Measurements from ENCODE around the gene TBCD.
"Not testable (repeated sequence)": the region's sequence is repeated elsewhere in the genome, so short reads cannot be mapped to it uniquely, and the experiment has no call there.

Gene TBCD

DNA sequence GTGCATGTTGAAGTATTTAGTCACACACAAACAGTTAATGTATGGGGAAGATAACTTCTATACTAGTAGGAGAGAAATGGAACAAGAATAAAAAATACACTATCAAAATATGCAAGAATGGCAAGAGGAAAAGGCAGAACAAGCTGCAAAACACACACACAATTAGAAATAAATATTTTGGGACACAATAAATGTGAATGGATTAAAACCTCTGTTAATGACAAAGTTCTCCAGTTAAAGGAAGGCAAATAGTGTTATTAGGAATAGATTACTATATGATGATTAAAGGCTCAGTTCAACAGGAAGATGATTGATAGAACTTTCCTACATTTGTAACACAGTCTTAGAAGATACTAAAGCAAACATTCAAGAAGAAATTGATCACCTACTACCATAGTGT, 194.2 kb downstream of the TBCD start:
- H3K4me3 Mint-ChIP-seq: no peak overlapping the region
- H3K9me3 Mint-ChIP-seq: peaks cover 6 to 14% of the 10 kb centered on the region in 2 donors
- peaks cover 24% of the 10 kb centered on the region for H3K36me3 Mint-ChIP-seq (ENCODE audit: insufficient read depth)
- no peak for DNase-seq
- no peaks in the 10 kb centered on the region for H3K27me3 Mint-ChIP-seq
- H3K4me1 Mint-ChIP-seq (ENCODE audit: low read depth in 2 of 2): peaks cover 0 to 4% of the 10 kb centered on the region in 2 donors
- ATAC-seq (replicated peaks): no peak
- H3K27ac Mint-ChIP-seq: no peak overlapping the region

DNA sequence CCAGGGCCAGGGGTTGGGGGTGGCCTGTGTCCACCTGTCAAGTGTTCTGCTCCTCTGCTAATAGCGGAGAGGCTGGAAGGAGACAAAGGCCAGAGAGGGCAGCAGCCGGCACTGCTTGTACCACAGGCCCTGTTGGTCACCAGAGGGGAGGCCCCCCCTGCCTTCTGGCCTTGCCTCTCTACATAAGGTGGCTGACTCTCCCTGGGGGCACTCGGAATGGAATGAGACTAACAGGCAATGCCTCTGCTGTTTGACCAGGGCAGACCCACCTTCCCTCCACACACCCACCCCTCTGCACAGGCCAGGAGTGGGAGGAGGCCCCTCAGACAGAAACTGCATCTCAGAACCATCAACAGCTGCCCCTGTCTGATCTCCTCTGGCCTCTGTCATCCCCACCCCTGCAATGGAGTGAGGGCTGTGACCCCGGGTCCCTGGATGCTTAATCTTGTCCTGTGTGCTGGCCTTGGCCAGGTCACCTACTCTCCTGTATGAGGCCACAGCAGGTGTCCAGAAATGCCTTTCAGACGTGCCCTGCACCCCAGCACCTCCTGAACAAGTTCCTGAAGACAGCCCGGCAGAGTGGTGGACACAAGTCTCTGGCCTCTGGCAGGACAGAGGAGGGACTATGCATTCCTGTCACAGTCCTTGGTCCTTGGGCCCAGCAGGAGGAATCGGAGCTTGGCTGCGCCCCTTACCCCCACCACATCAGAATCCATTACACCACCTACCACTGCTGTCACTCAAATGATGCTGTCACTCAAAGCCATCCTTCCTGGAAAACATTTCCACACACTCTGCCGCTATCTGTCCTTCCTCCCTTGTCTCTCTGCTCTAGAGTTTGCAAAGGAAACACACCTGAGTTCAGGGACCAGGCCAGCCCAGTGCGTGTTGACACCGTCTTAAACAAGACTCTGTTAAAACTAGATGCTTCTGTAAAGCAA, 195.5 kb downstream of the TBCD start:
- peaks cover 6 to 14% of the 10 kb centered on the region in 2 donors for H3K9me3 Mint-ChIP-seq
- H3K4me1 Mint-ChIP-seq (ENCODE audit: low read depth in 2 of 2): peaks cover 0 to 4% of the 10 kb centered on the region in 2 donors
- H3K4me3 Mint-ChIP-seq: no peak overlapping the region
- H3K27me3 Mint-ChIP-seq: no peaks in the 10 kb centered on the region
- DNase-seq: no peak
- peaks cover 15% of the 10 kb centered on the region for H3K36me3 Mint-ChIP-seq (ENCODE audit: insufficient read depth)
- H3K27ac Mint-ChIP-seq: peak overlapping the region; percentile 33 to 68
- ATAC-seq (replicated peaks): no peak

DNA sequence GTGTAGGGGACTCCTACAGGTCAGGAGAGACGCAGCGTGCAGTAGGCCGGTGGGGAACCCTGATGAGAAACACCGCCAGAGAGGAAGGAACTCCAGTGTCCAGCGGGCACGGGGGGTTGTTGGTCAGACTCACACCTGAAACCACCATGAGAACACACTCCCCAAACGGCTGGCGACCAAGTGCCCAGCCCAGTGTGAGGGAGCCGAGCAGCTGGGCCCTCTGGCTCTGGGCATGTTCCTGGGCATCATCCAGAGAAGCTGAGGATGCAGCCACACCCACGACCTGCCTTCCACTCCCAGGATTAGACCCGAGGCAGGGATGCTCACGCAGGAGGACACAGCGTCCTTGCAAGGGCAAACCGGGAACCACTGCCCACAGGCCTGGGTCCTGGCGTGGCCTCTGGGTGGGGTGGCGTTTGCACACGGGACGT, 196.2 kb downstream of the TBCD start:
- Mint-ChIP-seq H3K36me3 (ENCODE audit: insufficient read depth) (peaks cover 12% of the 10 kb centered on the region), H3K27me3 (no peaks in the 10 kb centered on the region), H3K27ac (peak overlapping the region in 1 of 2 donors; percentile 33)

DNA sequence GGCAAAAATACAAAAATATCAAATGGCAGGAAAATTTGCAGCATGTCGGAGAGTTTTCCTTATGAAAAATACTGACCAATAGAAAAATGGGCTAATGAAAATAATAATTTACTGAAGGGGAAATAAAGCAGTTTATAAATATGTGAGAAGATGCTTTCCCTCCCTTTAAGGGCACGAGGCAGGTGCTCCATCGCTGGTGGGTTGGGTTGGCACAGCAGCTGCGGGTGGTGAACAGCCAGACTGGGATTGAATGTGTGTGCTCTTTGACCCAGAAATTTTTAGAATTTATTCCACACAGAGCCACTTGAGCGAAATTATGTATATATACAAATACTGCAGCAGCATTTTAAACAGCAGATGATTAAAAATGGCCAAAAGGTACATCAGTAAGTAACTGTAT, 197.1 kb downstream of the TBCD start:
- ATAC-seq (replicated peaks) (no peak), DNase-seq (no peak)
- H3K4me1 Mint-ChIP-seq (ENCODE audit: low read depth in 2 of 2): peaks cover 0 to 2% of the 10 kb centered on the region in 2 donors
- no peaks in the 10 kb centered on the region for H3K27me3 Mint-ChIP-seq
- no peak overlapping the region for H3K27ac Mint-ChIP-seq
- peaks cover 11 to 27% of the 10 kb centered on the region in 2 donors for H3K9me3 Mint-ChIP-seq
- H3K4me3 Mint-ChIP-seq: no peak overlapping the region
- H3K36me3 Mint-ChIP-seq (ENCODE audit: insufficient read depth): peaks cover 6% of the 10 kb centered on the region

More for the DNA sequence above, 196.2 kb downstream of the TBCD start:
- Mint-ChIP-seq H3K4me3 (no peak overlapping the region), H3K4me1 (ENCODE audit: low read depth in 2 of 2) (peaks cover 0 to 2% of the 10 kb centered on the region in 2 donors), H3K9me3 (peaks cover 9 to 19% of the 10 kb centered on the region in 2 donors)
- DNase-seq (no peak), ATAC-seq (replicated peaks) (no peak)

DNA sequence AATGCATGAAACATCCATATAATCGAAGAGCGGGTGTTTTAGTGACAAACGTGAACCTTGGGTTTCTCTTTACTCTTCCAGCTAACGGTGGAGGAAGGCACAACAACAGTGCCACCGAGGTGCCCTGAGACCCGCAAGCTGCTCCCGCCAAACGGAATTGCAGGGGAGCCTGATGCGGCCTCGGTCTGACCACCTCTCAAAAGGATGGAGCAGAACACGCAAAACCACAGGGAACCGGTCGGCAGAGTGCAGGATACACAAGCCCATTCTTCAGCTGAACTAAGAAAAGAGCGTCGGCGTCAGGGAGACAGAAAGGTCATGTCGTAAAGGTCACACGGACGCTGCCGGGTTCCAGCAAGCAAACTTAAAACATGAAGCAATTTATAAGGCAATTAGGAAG, 197.5 kb downstream of the TBCD start:
- Mint-ChIP-seq H3K36me3 (ENCODE audit: insufficient read depth) (peaks cover 6% of the 10 kb centered on the region), H3K27me3 (no peaks in the 10 kb centered on the region), H3K4me3 (no peak overlapping the region), H3K4me1 (ENCODE audit: low read depth in 2 of 2) (peaks cover 0 to 2% of the 10 kb centered on the region in 2 donors), H3K9me3 (peaks cover 13 to 26% of the 10 kb centered on the region in 2 donors), H3K27ac (no peak overlapping the region)
- ATAC-seq (replicated peaks) (no peak), DNase-seq (no peak)

DNA sequence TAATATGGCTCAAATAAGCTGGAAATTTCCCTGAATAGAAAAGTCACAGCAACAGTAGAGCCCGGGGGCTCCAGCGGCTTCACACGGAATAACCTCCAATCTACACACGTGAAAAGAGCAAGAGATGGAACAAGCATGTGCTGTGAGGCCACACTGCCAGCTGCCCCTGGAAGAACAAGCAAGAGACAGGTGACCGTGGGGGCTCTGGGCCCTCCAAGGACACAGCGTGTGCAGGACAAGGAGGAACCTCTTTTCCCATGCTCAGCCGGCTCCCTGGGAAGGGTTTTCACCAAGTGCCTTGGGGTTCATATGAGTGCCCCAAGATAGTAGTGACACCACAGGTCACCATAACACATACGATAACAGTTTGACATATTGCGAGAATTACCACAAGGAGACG, 198.1 kb downstream of the TBCD start:
- no peak overlapping the region for H3K4me3 Mint-ChIP-seq
- peaks cover 13 to 19% of the 10 kb centered on the region in 2 donors for H3K9me3 Mint-ChIP-seq
- no peak overlapping the region for H3K27ac Mint-ChIP-seq
- ATAC-seq (replicated peaks) (no peak), DNase-seq (no peak)
- H3K27me3 Mint-ChIP-seq: no peaks in the 10 kb centered on the region
- peaks cover 0 to 2% of the 10 kb centered on the region in 2 donors for H3K4me1 Mint-ChIP-seq (ENCODE audit: low read depth in 2 of 2)
- H3K36me3 Mint-ChIP-seq (ENCODE audit: insufficient read depth): peaks cover 6% of the 10 kb centered on the region

DNA sequence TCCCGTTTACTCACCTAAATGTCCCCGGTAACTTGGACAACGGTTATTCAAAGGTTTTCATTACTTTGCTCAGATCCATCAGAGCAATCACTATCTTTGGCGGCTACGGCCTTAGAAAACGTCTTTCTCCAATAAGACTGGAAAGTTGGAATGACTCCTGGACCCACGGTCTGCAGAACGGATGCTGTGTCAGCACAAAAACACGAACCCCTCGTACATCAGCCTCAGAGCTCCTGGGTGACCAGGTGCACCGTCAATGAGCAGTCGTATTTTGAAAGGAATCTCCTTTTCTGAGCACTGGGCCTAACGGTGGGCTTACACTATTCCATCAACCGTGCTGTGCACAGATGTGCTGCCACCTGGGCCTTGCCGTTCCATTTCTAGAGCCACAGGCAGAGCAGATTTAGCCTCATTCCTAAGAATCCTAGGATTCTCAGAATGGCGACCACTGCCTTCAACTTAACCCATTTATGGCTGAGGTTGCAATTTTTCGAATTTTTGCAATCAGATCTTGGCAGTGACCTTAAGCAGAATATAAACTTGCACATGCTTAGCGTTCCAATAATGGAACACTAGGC, 198.7 kb downstream of the TBCD start:
- no peak for DNase-seq
- H3K27me3 Mint-ChIP-seq: no peaks in the 10 kb centered on the region
- no peak overlapping the region for H3K27ac Mint-ChIP-seq
- no peak overlapping the region for H3K4me3 Mint-ChIP-seq
- peaks cover 0 to 2% of the 10 kb centered on the region in 2 donors for H3K4me1 Mint-ChIP-seq (ENCODE audit: low read depth in 2 of 2)
- ATAC-seq (replicated peaks): no peak
- peaks cover 6% of the 10 kb centered on the region for H3K36me3 Mint-ChIP-seq (ENCODE audit: insufficient read depth)
- H3K9me3 Mint-ChIP-seq: peaks cover 13 to 16% of the 10 kb centered on the region in 2 donors

DNA sequence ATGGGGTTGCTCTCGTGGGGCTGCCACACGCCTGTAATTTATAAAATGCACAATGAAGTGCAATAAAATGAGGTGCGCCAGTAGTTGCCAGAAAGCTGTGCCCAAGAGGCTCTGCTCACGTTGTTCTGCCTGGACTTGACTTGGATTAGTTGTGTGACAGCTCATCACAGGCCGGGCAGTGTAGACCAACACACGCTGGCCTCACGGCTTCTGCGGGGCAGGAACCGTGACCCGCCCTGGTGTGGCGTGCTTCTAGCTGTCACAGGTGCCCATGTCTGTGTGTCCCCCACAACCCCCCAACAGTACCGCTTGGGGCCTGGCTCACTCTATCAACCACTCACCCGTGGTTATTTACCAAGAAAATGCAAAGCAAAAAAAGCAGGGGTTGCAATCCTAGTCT, 200.2 kb downstream of the TBCD start:
- no peaks in the 10 kb centered on the region for H3K27me3 Mint-ChIP-seq
- H3K4me1 Mint-ChIP-seq (ENCODE audit: low read depth in 2 of 2): peaks cover 0 to 2% of the 10 kb centered on the region in 2 donors
- peaks cover 8% of the 10 kb centered on the region for H3K36me3 Mint-ChIP-seq (ENCODE audit: insufficient read depth)
- ATAC-seq (replicated peaks): no peak
- no peak overlapping the region for H3K27ac Mint-ChIP-seq
- DNase-seq: no peak
- H3K4me3 Mint-ChIP-seq: no peak overlapping the region
- peaks cover 7 to 16% of the 10 kb centered on the region in 2 donors for H3K9me3 Mint-ChIP-seq

DNA sequence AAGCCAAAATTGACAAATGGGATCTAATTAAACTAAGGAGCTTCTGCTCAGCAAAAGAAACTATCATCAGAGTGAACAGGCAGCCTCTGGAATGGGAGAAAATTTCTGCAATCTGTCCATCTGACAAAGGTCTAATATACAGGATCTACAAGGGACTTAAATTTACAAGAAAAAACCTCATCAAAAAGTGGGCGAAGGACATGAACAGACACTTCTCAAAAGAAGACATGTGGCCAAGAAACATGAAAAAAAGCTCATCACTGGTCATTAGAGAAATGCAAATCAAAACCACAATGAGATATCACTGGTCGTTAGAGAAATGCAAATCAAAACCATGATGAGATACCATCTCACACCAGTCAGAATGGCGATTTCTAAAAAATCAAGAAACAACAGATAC, 203.2 kb downstream of the TBCD start:
- not testable (repeated sequence) for ATAC-seq (replicated peaks); H3K36me3 Mint-ChIP-seq (ENCODE audit: insufficient read depth); DNase-seq; H3K27ac Mint-ChIP-seq; H3K4me1 Mint-ChIP-seq (ENCODE audit: low read depth in 2 of 2); H3K4me3 Mint-ChIP-seq; H3K27me3 Mint-ChIP-seq
- peaks cover 7 to 16% of the 10 kb centered on the region in 2 donors for H3K9me3 Mint-ChIP-seq

DNA sequence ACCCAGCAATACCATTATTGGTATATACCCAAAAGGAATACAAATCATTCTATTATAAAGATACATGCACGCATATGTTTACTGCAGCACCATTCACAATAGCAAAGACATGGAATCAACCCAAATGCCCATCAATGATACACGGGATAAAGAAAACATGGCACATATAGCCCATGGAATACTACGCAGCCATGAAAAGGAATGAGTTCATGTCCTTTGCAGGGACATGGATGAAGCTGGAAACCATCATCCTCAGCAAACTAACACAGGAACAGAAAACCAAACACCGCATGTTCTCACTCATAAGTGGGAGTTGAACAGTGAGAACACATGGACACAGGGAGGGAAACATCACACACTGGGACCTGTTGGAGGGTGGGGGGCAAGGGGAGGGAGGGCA, 203.8 kb downstream of the TBCD start:
- DNase-seq; H3K4me1 Mint-ChIP-seq (ENCODE audit: low read depth in 2 of 2); H3K36me3 Mint-ChIP-seq (ENCODE audit: insufficient read depth); H3K27ac Mint-ChIP-seq; ATAC-seq (replicated peaks); H3K27me3 Mint-ChIP-seq; H3K4me3 Mint-ChIP-seq: not testable (repeated sequence)
- peaks cover 7 to 16% of the 10 kb centered on the region in 2 donors for H3K9me3 Mint-ChIP-seq

DNA sequence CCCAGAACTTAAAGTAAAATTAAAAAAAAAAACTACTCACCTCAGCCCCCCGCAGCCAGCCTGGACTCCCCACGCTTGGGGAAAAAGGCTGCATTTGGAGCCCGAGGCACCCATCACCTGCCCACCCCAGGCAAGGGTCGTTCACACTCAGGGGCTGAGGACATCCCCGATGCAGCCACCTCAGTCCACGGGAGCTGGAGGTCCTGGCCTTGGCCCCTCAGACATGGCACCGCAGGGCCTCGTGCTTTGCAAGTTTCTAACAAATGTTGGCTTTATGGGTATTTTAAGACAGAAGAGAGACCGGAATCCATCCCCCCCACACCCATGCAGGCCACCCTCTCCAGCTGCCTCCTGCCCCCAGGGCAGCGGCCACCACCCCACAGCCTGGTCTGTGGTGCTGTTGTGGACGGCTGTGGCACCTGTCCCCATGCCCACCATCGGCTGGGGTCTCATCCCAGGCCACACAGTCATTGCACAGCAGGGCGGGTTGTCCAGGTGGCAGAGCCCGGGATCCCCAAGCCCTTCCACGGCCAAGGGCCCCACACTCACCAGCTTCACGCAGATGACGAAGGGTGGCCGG, 204.4 kb downstream of the TBCD start:
- Mint-ChIP-seq H3K36me3 (ENCODE audit: insufficient read depth) (peaks cover 8% of the 10 kb centered on the region), H3K27ac (peak overlapping the region in 1 of 2 donors; percentile 62), H3K4me1 (ENCODE audit: low read depth in 2 of 2) (no peaks in the 10 kb centered on the region), H3K4me3 (no peak overlapping the region), H3K27me3 (no peaks in the 10 kb centered on the region), H3K9me3 (peaks cover 7 to 16% of the 10 kb centered on the region in 2 donors)
- no peak for DNase-seq
- ATAC-seq (replicated peaks): no peak

DNA sequence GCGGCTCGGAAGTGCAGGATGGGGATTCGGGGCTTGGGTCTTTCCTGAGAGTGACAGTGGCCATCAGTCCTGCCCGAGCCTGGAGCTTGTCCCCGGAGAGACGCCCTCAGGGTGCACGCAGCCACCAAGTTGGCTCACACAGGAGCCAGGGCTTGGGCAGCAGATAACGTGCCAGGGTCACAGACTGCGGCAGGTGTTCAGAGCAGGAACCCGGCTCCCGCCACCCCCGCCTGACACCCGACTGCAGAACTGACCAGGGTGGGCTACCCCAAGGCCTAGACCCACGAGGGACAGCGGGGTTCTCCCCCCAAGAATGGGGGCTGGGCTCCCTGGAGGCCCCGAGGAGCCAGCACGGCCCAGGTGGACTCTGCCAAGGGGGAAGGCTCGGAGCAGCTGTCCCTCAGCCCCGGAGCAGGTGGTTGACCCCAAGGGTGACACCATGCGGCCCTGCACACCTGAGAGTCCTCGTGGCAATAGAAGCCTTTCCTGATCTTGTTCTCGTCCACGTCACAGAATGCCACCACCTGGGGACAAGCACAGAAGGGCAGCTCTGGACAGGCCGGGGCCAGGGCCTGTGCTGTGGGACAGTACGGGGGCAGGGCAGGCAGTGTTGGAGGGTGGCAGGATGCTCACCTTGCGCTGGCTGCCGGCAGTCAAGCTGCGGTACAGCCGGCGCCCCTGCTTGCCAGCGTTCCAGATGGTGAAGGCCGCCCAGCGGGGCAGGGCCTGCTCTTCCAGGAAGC, 205.0 kb downstream of the TBCD start:
- H3K4me3 Mint-ChIP-seq: no peak overlapping the region
- ATAC-seq (replicated peaks) (no peak), DNase-seq (no peak)
- H3K27ac Mint-ChIP-seq: no peak overlapping the region
- H3K9me3 Mint-ChIP-seq: peaks cover 7 to 16% of the 10 kb centered on the region in 2 donors
- no peaks in the 10 kb centered on the region for H3K4me1 Mint-ChIP-seq (ENCODE audit: low read depth in 2 of 2)
- no peaks in the 10 kb centered on the region for H3K27me3 Mint-ChIP-seq
- peaks cover 8% of the 10 kb centered on the region for H3K36me3 Mint-ChIP-seq (ENCODE audit: insufficient read depth)

DNA sequence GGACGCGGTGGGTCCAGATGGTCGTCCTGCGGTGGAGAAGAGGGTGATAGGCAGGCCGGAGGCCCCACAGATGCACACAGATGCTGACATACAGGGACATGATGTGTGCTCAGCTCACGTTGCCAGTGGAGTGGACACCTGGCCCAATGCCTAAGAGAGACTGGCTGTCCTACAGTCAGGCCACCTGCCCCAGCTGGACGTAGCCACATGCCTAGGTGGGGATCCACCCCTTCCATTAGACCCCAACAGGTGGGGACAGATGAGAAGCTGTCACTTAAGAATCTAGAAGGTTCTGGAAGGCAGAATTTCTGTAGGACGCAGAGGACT, 205.6 kb downstream of the TBCD start:
- no peak for DNase-seq
- Mint-ChIP-seq H3K9me3 (peaks cover 7 to 16% of the 10 kb centered on the region in 2 donors), H3K4me1 (ENCODE audit: low read depth in 2 of 2) (no peaks in the 10 kb centered on the region), H3K27ac (no peak overlapping the region), H3K36me3 (ENCODE audit: insufficient read depth) (peaks cover 8% of the 10 kb centered on the region), H3K27me3 (no peaks in the 10 kb centered on the region), H3K4me3 (no peak overlapping the region)
- no peak for ATAC-seq (replicated peaks)
